Hair follicle dermal papilla cell (primary cell): ENCODE data around the gene SPATA7. TPM values are rescaled to one million over a fixed set of nuclear protein-coding genes. Genes with fewer than 3 reads are reported as not detected.

Source experiments
- total RNA-seq: library from RNA; depleted of rRNA; stranded (reverse); fragments of >200 nt; gene quantifications from 2 replicates; pipeline ENCODE4 v1.2.3, GENCODE V29; 2012

SPATA7 gene, protein sequence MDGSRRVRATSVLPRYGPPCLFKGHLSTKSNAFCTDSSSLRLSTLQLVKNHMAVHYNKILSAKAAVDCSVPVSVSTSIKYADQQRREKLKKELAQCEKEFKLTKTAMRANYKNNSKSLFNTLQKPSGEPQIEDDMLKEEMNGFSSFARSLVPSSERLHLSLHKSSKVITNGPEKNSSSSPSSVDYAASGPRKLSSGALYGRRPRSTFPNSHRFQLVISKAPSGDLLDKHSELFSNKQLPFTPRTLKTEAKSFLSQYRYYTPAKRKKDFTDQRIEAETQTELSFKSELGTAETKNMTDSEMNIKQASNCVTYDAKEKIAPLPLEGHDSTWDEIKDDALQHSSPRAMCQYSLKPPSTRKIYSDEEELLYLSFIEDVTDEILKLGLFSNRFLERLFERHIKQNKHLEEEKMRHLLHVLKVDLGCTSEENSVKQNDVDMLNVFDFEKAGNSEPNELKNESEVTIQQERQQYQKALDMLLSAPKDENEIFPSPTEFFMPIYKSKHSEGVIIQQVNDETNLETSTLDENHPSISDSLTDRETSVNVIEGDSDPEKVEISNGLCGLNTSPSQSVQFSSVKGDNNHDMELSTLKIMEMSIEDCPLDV
- 15.1 and 16.9 TPM in 2 replicates for total RNA-seq

DNA sequence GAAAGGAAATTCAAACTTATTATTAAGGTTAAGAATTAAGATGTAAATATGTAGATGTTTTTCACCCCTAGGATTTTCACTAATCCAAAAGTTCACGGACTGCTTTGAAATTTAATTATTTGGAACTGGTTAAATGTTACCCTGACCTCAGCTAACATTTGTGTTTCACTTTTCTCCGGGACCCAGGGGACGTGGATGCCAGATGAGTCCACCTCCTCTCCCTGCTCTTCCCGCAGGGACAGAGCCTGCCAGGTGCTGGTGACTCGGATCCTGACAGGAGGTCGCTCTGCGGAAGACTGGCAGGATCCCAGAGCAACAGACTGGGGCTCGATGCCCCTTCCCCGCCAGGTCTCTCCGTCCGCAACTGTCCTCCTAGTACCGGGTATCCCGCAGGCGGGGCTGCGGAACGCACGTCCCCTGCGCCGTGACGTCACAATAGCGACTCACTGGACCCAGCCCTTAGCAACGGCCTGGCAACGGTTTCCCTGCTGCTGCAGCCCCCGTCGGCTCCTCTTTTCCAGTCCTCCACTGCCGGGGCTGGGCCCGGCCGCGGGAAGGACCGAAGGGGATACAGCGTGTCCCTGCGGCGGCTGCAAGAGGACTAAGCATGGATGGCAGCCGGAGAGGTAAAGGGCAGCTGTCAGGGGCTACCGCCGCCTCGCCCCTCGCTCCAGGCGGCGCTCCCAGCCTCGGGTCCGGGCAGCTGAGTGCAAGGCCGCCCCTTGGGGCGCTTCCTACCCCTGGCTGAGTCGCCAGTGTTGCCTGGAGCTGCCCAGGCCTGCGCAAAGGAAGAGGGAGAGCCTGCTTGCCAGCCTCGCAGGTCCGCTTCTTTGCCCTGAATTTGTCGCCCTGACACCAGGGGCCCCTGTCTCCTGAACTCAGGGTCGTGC, at the start of gene SPATA7:
Gene SPATA7, plus strand, starts transcription at position 446 of the 890 bp plus-strand sequence. Its CDS starts 162 bp downstream, at position 608.

Other genes starting within 250 kb of the SPATA7 start
- not detected in 2 replicates for gene KCNK10, start 62.4 kb upstream of the SPATA7 start, total RNA-seq
- gene PTPN21, start 169.3 kb downstream of the SPATA7 start, total RNA-seq, result 16.0 and 20.3 TPM in 2 replicates
- gene ZC3H14, start 177.4 kb downstream of the SPATA7 start, total RNA-seq, result 73.1 and 83.9 TPM in 2 replicates